Stomach smooth muscle (tissue), 2 donors: ENCODE measurements around the gene MAP1LC3C.
A peak's percentile ranks its signal among the peaks of the same experiment; 100 is the strongest.

ENCODE experiments used
- H3K27ac ChIP-seq: one replicate; pipeline ENCODE4 v1.7.0; 2013; ENCODE audit warnings: mild to moderate bottlenecking, low read length, inconsistent platforms
- H3K27me3 ChIP-seq, 2 donors: one replicate each; pipeline ENCODE4 v1.7.0; 2013; ENCODE audit warnings: low read length in 2 of 2; ENCODE audit not compliant: insufficient read depth in 2 of 2, control insufficient read depth in 1 of 2
- H3K36me3 ChIP-seq, 2 donors: one replicate each; pipeline ENCODE4 v1.7.0; 2013; ENCODE audit warnings: low read length in 2 of 2; ENCODE audit not compliant: control insufficient read depth in 2 of 2, insufficient read depth in 2 of 2
- H3K4me1 ChIP-seq: one replicate; pipeline ENCODE4 v1.7.0; 2013; ENCODE audit warnings: low read length; ENCODE audit not compliant: control insufficient read depth, insufficient read depth
- H3K4me3 ChIP-seq, 2 donors: one replicate each; pipeline ENCODE4 v1.7.0; 2013; ENCODE audit warnings: low read length in 2 of 2
- H3K9ac ChIP-seq, 2 donors: one replicate each; pipeline ENCODE4 v1.7.0; 2013; ENCODE audit warnings: low read length in 2 of 2, mild to moderate bottlenecking in 1 of 2
- H3K9me3 ChIP-seq, 2 donors: one replicate each; pipeline ENCODE4 v1.7.0; 2013; ENCODE audit warnings: low read length in 2 of 2; ENCODE audit not compliant: control insufficient read depth in 2 of 2
- donor health status: healthy.
- donor health status: Pancreatic carcinoma.

Gene MAP1LC3C

GRCh38 chr1:241999026-241999425 lies at the start of gene MAP1LC3C:
MAP1LC3C (minus strand) TSS chr1:241999098; CDS start chr1:241999008, 90 bp downstream.
- Histone ChIP-seq H3K9ac (peak within 1 kb of the TSS in 1 of 2 donors; percentile 21), H3K36me3 (no peaks in the 10 kb centered on the region), H3K4me1 (peaks cover 4% of the 10 kb centered on the region), H3K9me3 (no peaks in the 10 kb centered on the region), H3K27me3 (no peaks in the 10 kb centered on the region), H3K27ac (no peak within 1 kb of the TSS), H3K4me3 (peak within 1 kb of the TSS; percentile 36 to 58)

GRCh38 chr1:242043165-242043564 lies 44.3 kb upstream of the MAP1LC3C start:
- Histone ChIP-seq H3K27me3 (no peaks in the 10 kb centered on the region), H3K9ac (no peak overlapping the region), H3K4me1 (no peaks in the 10 kb centered on the region), H3K36me3 (no peaks in the 10 kb centered on the region), H3K9me3 (no peaks in the 10 kb centered on the region), H3K4me3 (no peak overlapping the region), H3K27ac (no peak overlapping the region)

- Histone ChIP-seq H3K4me1 (no peaks in the 10 kb centered on the region), H3K9ac (no peak overlapping the region), H3K27ac (no peak overlapping the region), H3K36me3 (no peaks in the 10 kb centered on the region), H3K9me3 (no peaks in the 10 kb centered on the region), H3K27me3 (no peaks in the 10 kb centered on the region), H3K4me3 (no peak overlapping the region)
These were observed 35.5 kb upstream of the MAP1LC3C start for GRCh38 chr1:242034392-242034791.

GRCh38 chr1:242033447-242033846 lies 34.5 kb upstream of the MAP1LC3C start:
- Histone ChIP-seq H3K27ac (no peak overlapping the region), H3K9me3 (no peaks in the 10 kb centered on the region), H3K36me3 (no peaks in the 10 kb centered on the region), H3K9ac (no peak overlapping the region), H3K4me3 (no peak overlapping the region), H3K27me3 (no peaks in the 10 kb centered on the region), H3K4me1 (no peaks in the 10 kb centered on the region)

- Histone ChIP-seq H3K36me3 (no peaks in the 10 kb centered on the region), H3K9me3 (no peaks in the 10 kb centered on the region)
These were observed 31.2 kb upstream of the MAP1LC3C start for GRCh38 chr1:242030071-242030470.

GRCh38 chr1:242025681-242026080 lies 26.8 kb upstream of the MAP1LC3C start:
- Histone ChIP-seq H3K27me3 (no peaks in the 10 kb centered on the region), H3K36me3 (no peaks in the 10 kb centered on the region), H3K9ac (no peak overlapping the region), H3K9me3 (no peaks in the 10 kb centered on the region), H3K4me1 (no peaks in the 10 kb centered on the region), H3K27ac (no peak overlapping the region), H3K4me3 (no peak overlapping the region)

More at GRCh38 chr1:242030071-242030470, 31.2 kb upstream of the MAP1LC3C start:
- Histone ChIP-seq H3K4me3 (no peak overlapping the region), H3K4me1 (no peaks in the 10 kb centered on the region), H3K9ac (no peak overlapping the region), H3K27ac (no peak overlapping the region), H3K27me3 (no peaks in the 10 kb centered on the region)

GRCh38 chr1:242023805-242024204 lies 24.9 kb upstream of the MAP1LC3C start:
- H3K36me3 ChIP-seq, result no peaks in the 10 kb centered on the region
- no peaks in the 10 kb centered on the region for H3K27me3 ChIP-seq
- no peaks in the 10 kb centered on the region for H3K4me1 ChIP-seq
- no peak overlapping the region for H3K4me3 ChIP-seq
- no peaks in the 10 kb centered on the region for H3K9me3 ChIP-seq
- H3K9ac ChIP-seq, result no peak overlapping the region
- no peak overlapping the region for H3K27ac ChIP-seq

- Histone ChIP-seq H3K4me3 (no peak overlapping the region), H3K9me3 (no peaks in the 10 kb centered on the region), H3K9ac (no peak overlapping the region), H3K4me1 (no peaks in the 10 kb centered on the region), H3K27ac (no peak overlapping the region), H3K27me3 (no peaks in the 10 kb centered on the region), H3K36me3 (no peaks in the 10 kb centered on the region)
These were observed 20.1 kb upstream of the MAP1LC3C start for GRCh38 chr1:242019018-242019417.

- Histone ChIP-seq H3K9ac (no peak overlapping the region), H3K4me1 (no peaks in the 10 kb centered on the region), H3K4me3 (no peak overlapping the region), H3K27ac (no peak overlapping the region), H3K27me3 (no peaks in the 10 kb centered on the region), H3K9me3 (no peaks in the 10 kb centered on the region), H3K36me3 (no peaks in the 10 kb centered on the region)
These were observed 18.8 kb upstream of the MAP1LC3C start for GRCh38 chr1:242017580-242018233.

GRCh38 chr1:242016479-242016878 lies 17.6 kb upstream of the MAP1LC3C start:
- Histone ChIP-seq H3K9ac (no peak overlapping the region), H3K36me3 (no peaks in the 10 kb centered on the region), H3K27ac (no peak overlapping the region), H3K9me3 (no peaks in the 10 kb centered on the region), H3K4me3 (no peak overlapping the region), H3K27me3 (no peaks in the 10 kb centered on the region), H3K4me1 (no peaks in the 10 kb centered on the region)

GRCh38 chr1:242011894-242012660 lies 13.2 kb upstream of the MAP1LC3C start:
- H3K27me3 ChIP-seq, result peaks cover 0 to 2% of the 10 kb centered on the region in 2 donors
- H3K9ac ChIP-seq, result no peak overlapping the region
- no peaks in the 10 kb centered on the region for H3K4me1 ChIP-seq
- no peaks in the 10 kb centered on the region for H3K36me3 ChIP-seq
- H3K4me3 ChIP-seq, result no peak overlapping the region
- H3K9me3 ChIP-seq, result no peaks in the 10 kb centered on the region
- no peak overlapping the region for H3K27ac ChIP-seq
